HepG2 (cell line): ENCODE measurements around the gene SRRM3. TPM values are rescaled to one million over a fixed set of nuclear protein-coding genes. Genes with fewer than 3 reads are reported as not detected.

ENCODE experiments used
- ARID4A ChIP-seq: sonication (generic); formaldehyde crosslinking; IDR thresholded peaks from 2 replicates; pipeline ENCODE4 v1.5.0; 2020; ENCODE audit warnings: mild to moderate bottlenecking, missing genetic modification reagents, borderline replicate concordance
- ATF7 ChIP-seq, 2 experiments: fragments of 450-650 bp in 1 of 2; sonication (generic) in 1 of 2; formaldehyde crosslinking in 1 of 2; IDR thresholded peaks; 2 replicates each; pipeline versions ENCODE4 v1.4.0 to v1.6.1; 2016 to 2020; ENCODE audit warnings: antibody characterized with exemption in 1 of 2, mild to moderate bottlenecking in 1 of 2, missing genetic modification reagents in 1 of 2
- CTCF ChIP-seq: sonication (generic); formaldehyde crosslinking; IDR thresholded peaks from 2 replicates; pipeline ENCODE4 v1.5.0; 2020; ENCODE audit warnings: mild to moderate bottlenecking, missing genetic modification reagents, moderate library complexity
- HCFC1 ChIP-seq: fragments of 150-350 bp; IDR thresholded peaks from 2 replicates; pipeline ENCODE4 v1.6.1; 2014; ENCODE audit warnings: low read depth, low read length
- HNRNPL ChIP-seq: fragments of 200-400 bp; formaldehyde crosslinking; IDR thresholded peaks from 2 replicates; pipeline ENCODE4 v1.6.1; 2017; ENCODE audit warnings: mild to moderate bottlenecking, low read depth, low read length
- PHB2 ChIP-seq: fragments of 450-650 bp; IDR thresholded peaks from 2 replicates; pipeline ENCODE4 v1.6.1; 2018; ENCODE audit not compliant: partially characterized antibody
- RFXAP ChIP-seq: sonication (generic); formaldehyde crosslinking; IDR thresholded peaks from 2 replicates; pipeline ENCODE4 v1.4.0; 2020; ENCODE audit warnings: missing genetic modification reagents, borderline replicate concordance
- SKIL ChIP-seq: sonication (generic); formaldehyde crosslinking; IDR thresholded peaks from 2 replicates; pipeline ENCODE4 v1.8.0; 2022; ENCODE audit warnings: missing genetic modification reagents, mild to moderate bottlenecking, moderate library complexity, borderline replicate concordance
- XRCC5 ChIP-seq: fragments of 200-400 bp; formaldehyde crosslinking; optimal IDR thresholded peaks from 2 replicates; pipeline ENCODE3; 2017; ENCODE audit warnings: mild to moderate bottlenecking, low read length
- YY1 ChIP-seq: IDR thresholded peaks from 2 replicates; pipeline ENCODE4 v1.6.1; 2011; ENCODE audit warnings: low read length, low read depth, moderate library complexity, mild to moderate bottlenecking; ENCODE audit not compliant: insufficient read depth, insufficient replicate concordance
- ZBTB26 ChIP-seq: IDR thresholded peaks from 2 replicates; pipeline ENCODE4 v1.6.1; 2016; ENCODE audit warnings: missing compliant biosample characterization, missing genetic modification reagents, borderline replicate concordance
- ZNF619 ChIP-seq: sonication (generic); formaldehyde crosslinking; IDR thresholded peaks from 2 replicates; pipeline ENCODE4 v1.4.0; 2020; ENCODE audit warnings: mild to moderate bottlenecking, missing genetic modification reagents
- ZSCAN21 ChIP-seq: sonication (generic); formaldehyde crosslinking; IDR thresholded peaks from 2 replicates; pipeline ENCODE4 v1.8.0; 2022; ENCODE audit warnings: mild to moderate bottlenecking, missing genetic modification reagents, moderate library complexity, borderline replicate concordance
- polyA plus RNA-seq, 8 experiments: library from polyadenylated mRNA; depleted of rRNA in 3 of 8; stranded (reverse) in 7 of 8; unstranded in 1 of 8; fragments of >200 nt; fragmentation: Illumina TruSeq in 4 of 8; extraction: Trizol in 4 of 8; gene quantifications; 2 replicates each; pipeline versions ENCODE4 v1.2.1 to v1.2.3, GENCODE V29; 2011 to 2016; ENCODE audit warnings: low read depth in 4 of 8, missing spikeins in 1 of 8, mixed read lengths in 1 of 8; ENCODE audit not compliant: insufficient read depth in 1 of 8
- total RNA-seq, 5 experiments: library from RNA; depleted of rRNA; stranded (reverse); fragments of >200 nt; fragmentation: Illumina TruSeq; extraction: Trizol; gene quantifications; 2 replicates each; pipeline ENCODE4 v1.2.3, GENCODE V29; 2016; ENCODE audit warnings: low read depth in 1 of 5
- TF ChIP-seq, protein P1 (sequence below): sonication (generic); formaldehyde crosslinking; IDR thresholded peaks from 2 replicates; pipeline ENCODE4 v1.8.1; 2022; ENCODE audit warnings: low read depth, mild to moderate bottlenecking, missing genetic modification reagents

SRRM3 gene
- total and polyA plus RNA-seq, 2 of the 13 experiments (the other 11 are each of a cell fraction or from before 2014, with no cell fraction given), result 0.13 to 0.54 TPM

DNA sequence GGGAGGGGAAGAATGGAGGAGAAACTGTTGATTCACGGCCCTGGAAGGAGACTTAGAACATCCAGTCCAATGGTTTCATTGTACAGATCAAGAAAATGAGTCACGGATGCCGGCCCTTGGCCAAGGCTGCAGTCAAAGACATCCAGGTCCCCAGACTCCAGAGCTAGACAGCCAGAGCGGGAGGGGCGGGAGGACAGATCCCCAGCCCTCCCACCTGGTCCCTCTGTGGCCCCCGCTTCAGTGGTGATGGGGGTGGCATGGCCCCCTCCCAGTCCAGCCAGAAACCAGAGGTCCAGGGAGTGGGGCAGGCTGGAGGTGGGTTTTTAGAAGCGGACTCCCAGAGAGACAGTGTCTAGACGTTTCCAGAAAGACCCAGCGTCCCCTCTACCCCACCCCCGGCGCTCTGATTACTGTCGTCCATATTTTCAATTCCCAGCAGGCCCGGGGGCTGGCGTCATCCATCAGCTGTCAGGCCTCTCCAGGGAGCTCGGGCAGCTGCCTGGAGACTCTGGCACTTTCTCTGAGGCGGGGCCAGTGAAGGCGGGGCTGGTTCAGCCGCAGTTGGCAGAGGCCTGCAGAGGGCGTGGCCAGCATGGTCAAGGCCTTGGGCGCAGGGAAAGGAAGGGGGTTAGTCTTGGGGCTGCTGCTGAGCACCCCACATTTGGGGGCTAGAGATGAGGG, 92.8 kb downstream of the SRRM3 start (continued):
- TF ChIP-seq CTCF (CRISPR knock-in tag) (peak; percentile 38), ARID4A (CRISPR knock-in tag) (peak; percentile 50; the same call in 1 of the 2 replicates), ATF7 (IDR thresholded peaks at IDR 0.05) (no peak), ATF7 (CRISPR knock-in tag; IDR thresholded peaks at IDR 0.05) (no peak), PHB2 (no peak), XRCC5 (peak; percentile 62), RFXAP (0 out of 2 replicates have a peak, but pooled peaks have one; percentile 43), YY1 (peak; percentile 46), SKIL (CRISPR knock-in tag) (no peak), HNRNPL (peak; percentile 83; the same call in 1 of the 2 replicates), ZBTB26 (CRISPR knock-in tag) (peak; percentile 39), ZNF619 (CRISPR knock-in tag) (no peak), ZSCAN21 (0 out of 2 replicates have a peak, but pooled peaks have one; percentile 25), HCFC1 (no peak)
- TF ChIP-seq, protein P1, sequence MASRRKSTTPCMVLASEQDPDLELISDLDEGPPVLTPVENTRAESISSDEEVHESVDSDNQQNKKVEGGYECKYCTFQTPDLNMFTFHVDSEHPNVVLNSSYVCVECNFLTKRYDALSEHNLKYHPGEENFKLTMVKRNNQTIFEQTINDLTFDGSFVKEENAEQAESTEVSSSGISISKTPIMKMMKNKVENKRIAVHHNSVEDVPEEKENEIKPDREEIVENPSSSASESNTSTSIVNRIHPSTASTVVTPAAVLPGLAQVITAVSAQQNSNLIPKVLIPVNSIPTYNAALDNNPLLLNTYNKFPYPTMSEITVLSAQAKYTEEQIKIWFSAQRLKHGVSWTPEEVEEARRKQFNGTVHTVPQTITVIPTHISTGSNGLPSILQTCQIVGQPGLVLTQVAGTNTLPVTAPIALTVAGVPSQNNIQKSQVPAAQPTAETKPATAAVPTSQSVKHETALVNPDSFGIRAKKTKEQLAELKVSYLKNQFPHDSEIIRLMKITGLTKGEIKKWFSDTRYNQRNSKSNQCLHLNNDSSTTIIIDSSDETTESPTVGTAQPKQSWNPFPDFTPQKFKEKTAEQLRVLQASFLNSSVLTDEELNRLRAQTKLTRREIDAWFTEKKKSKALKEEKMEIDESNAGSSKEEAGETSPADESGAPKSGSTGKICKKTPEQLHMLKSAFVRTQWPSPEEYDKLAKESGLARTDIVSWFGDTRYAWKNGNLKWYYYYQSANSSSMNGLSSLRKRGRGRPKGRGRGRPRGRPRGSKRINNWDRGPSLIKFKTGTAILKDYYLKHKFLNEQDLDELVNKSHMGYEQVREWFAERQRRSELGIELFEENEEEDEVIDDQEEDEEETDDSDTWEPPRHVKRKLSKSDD (CRISPR knock-in tag), result no peak
